ENCODE results near the gene LDLRAP1.

DNA sequence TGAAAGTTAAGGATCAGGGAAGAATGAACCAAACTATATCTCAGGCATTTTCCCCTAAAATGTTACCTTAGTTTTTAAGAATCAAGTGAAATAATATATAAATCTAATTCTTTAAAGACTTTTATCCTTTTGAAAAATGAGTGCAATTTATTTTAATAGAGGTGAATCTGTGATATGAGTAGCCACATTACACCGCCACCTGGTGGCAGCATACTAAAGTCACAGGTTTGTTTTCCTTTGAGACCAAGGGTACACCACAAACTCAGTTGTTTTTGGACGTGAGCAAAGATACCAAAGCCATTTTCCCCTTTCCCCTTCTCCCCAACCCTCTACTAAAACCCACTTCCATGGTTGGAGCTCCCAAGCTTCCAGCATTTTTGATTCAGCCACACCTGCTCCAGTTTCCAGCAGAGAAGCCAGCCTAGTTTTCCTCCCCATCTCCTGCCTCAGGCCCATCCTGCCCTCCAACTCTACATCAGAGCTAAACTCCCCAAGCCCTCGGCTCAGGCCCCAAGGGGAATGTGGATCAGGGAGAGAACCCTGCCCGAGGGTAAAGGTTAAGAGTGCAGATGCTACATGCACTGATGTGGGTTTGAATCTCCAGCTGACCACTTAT lies 22.9 kb upstream of the LDLRAP1 start:
- TF ChIP-seq CTCF (IDR thresholded peaks at IDR 0.05; ENCODE audit: insufficient read depth, low read length, poor library complexity, severe bottlenecking) (peak; percentile 72), EZH2phosphoT487 (conservative IDR thresholded peaks at IDR 0.05; ENCODE audit: low read length) (no peak)
